Upper lobe of left lung (tissue), 6 donors: Measurements from ENCODE around the gene IQCH. TPM values are rescaled to one million over a fixed set of nuclear protein-coding genes. Genes with fewer than 3 reads are reported as not detected.

Experiments
- ATAC-seq, 2 donors: fragments of 200-7000 bp; cut with Tn5 transposase; one replicate each; pipeline ENCODE4 v1.9.1; 2022; ENCODE audit warnings: mild to moderate bottlenecking in 2 of 2, moderate library complexity in 2 of 2; ENCODE audit not compliant: low FRiP score in 2 of 2
- DNase-seq, 2 donors: peaks; one replicate each; pipeline ENCODE4 v3.0.0-alpha.2; 2019 to 2020
- H3K27ac ChIP-seq, 4 donors: fragments of 200-600 bp; sonication (generic); one replicate each; pipeline ENCODE4 v1.5.1; 2016 to 2019
- H3K27me3 ChIP-seq, 4 donors: fragments of 200-600 bp; sonication (generic); one replicate each; pipeline ENCODE4 v1.5.1; 2017 to 2019
- H3K36me3 ChIP-seq, 4 donors: fragments of 200-600 bp; sonication (generic); one replicate each; pipeline ENCODE4 v1.5.1; 2016 to 2019
- H3K4me1 ChIP-seq, 4 donors: fragments of 200-600 bp; sonication (generic); one replicate each; pipeline ENCODE4 v1.5.1; 2018 to 2019
- H3K4me3 ChIP-seq, 4 donors: fragments of 200-600 bp; sonication (generic); one replicate each; pipeline ENCODE4 v1.5.1; 2017 to 2019; ENCODE audit warnings: mild to moderate bottlenecking in 2 of 4, moderate library complexity in 1 of 4
- H3K9me3 ChIP-seq, 4 donors: fragments of 200-600 bp; sonication (generic); one replicate each; pipeline ENCODE4 v1.5.1; 2018 to 2019
- EP300 ChIP-seq, 4 donors: sonication (generic); formaldehyde crosslinking; IDR thresholded peaks; one replicate each; pipeline ENCODE4 v1.5.1; 2017; ENCODE audit warnings: antibody characterized with exemption in 4 of 4, control low read depth in 2 of 4
- POLR2A ChIP-seq, 4 donors: fragments of 450-650 bp; IDR thresholded peaks; one replicate each; pipeline ENCODE4 v1.5.1; 2016 to 2017; ENCODE audit warnings: antibody characterized with exemption in 4 of 4, mild to moderate bottlenecking in 2 of 4
- POLR2AphosphoS5 ChIP-seq, 2 donors: sonication (generic); formaldehyde crosslinking; IDR thresholded peaks; one replicate each; pipeline ENCODE4 v1.5.1; 2017; ENCODE audit warnings: antibody characterized with exemption in 2 of 2
- WGBS, 2 donors: methylation state at CpG; one replicate each; pipeline ENCODE4 v1.1.5; 2017 to 2018; 5-methylcytosine and 5-hydroxymethylcytosine counted together
- total RNA-seq, 6 donors: library from RNA; depleted of rRNA in 4 of 6; stranded (reverse); fragments of >200 nt in 4 of 6; gene quantifications; one replicate each; pipeline versions ENCODE4 v1.1.0 to v1.2.1, GENCODE V29; 2016 to 2021
- TF ChIP-seq, protein P1 (sequence below), 6 experiments: fragments of 450-650 bp in 4 of 6; fragments of 200-600 bp in 2 of 6; sonication (generic) in 2 of 6; IDR thresholded peaks; one replicate each; pipeline ENCODE4 v1.5.1; 2016 to 2019; ENCODE audit warnings: antibody characterized with exemption in 6 of 6
- donor health status: DM: no; HTN: no; CAD: no; lungs with moderate emphysema.
- donor health status: DM: no; HTN: yes; CAD: no; lungs with severe emphysema.

Gene IQCH
- total RNA-seq, 6 donors from 2014 or later = 1.0 to 18.0 (median 2.7) TPM

DNA sequence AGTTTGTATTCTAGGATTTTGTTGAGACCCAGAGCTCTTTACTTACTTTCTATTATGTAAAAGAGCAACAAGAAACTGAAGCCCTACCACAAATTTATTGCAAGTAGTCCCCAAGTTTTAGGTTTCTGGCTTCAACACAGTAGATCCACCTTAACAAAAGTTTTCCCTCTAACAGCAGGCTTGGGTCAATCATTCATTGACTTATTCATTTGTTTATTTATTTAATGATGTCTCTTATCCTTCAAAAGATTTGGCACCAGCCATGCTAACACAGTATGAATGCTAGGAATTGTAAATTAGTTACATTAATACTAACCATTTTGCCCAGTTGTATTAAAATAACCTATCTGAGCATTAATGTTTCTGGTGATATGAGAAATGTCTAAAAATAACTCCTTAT lies 88.6 kb downstream of the IQCH start:
- Histone ChIP-seq H3K4me3 (no peak overlapping the region), H3K4me1 (no peaks in the 10 kb centered on the region), H3K36me3 (no peaks in the 10 kb centered on the region), H3K27ac (no peak overlapping the region), H3K27me3 (no peaks in the 10 kb centered on the region), H3K9me3 (peaks cover 0 to 6% (median 3%) of the 10 kb centered on the region in 4 donors)
- ATAC-seq = no peak
- TF ChIP-seq, protein P1, sequence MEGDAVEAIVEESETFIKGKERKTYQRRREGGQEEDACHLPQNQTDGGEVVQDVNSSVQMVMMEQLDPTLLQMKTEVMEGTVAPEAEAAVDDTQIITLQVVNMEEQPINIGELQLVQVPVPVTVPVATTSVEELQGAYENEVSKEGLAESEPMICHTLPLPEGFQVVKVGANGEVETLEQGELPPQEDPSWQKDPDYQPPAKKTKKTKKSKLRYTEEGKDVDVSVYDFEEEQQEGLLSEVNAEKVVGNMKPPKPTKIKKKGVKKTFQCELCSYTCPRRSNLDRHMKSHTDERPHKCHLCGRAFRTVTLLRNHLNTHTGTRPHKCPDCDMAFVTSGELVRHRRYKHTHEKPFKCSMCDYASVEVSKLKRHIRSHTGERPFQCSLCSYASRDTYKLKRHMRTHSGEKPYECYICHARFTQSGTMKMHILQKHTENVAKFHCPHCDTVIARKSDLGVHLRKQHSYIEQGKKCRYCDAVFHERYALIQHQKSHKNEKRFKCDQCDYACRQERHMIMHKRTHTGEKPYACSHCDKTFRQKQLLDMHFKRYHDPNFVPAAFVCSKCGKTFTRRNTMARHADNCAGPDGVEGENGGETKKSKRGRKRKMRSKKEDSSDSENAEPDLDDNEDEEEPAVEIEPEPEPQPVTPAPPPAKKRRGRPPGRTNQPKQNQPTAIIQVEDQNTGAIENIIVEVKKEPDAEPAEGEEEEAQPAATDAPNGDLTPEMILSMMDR (IDR thresholded peaks at IDR 0.05) = no peak
- TF ChIP-seq POLR2AphosphoS5 (IDR thresholded peaks at IDR 0.05) = no peak
- TF ChIP-seq POLR2A (IDR thresholded peaks at IDR 0.05) = no peak
- TF ChIP-seq EP300 (IDR thresholded peaks at IDR 0.05) = no peak
- DNase-seq = no peak

DNA sequence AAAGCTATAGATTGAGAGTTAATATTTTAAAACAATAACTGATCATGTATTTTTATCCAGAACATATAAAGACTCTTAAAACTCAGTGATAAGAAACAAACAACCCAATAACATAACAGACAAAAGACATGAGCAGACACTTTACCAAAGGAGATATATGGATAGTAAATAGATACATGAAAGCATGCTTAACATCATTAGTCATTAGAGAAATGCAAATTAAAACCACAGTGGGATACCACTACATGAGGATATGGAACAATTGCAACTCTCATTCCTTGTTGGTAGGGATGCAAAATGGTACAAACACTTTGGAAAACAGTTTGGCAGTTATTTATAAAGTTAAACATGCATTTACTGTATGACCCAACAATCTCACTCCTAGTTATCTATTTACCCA lies 95.0 kb downstream of the IQCH start:
- no peak for ATAC-seq
- Histone ChIP-seq H3K9me3 (peaks cover 0 to 15% (median 3%) of the 10 kb centered on the region in 4 donors), H3K36me3 (no peaks in the 10 kb centered on the region), H3K27me3 (no peaks in the 10 kb centered on the region), H3K4me3 (no peak overlapping the region), H3K4me1 (no peaks in the 10 kb centered on the region), H3K27ac (no peak overlapping the region)
- TF ChIP-seq POLR2A (IDR thresholded peaks at IDR 0.05) (no peak), POLR2AphosphoS5 (IDR thresholded peaks at IDR 0.05) (no peak), EP300 (IDR thresholded peaks at IDR 0.05) (no peak)
- TF ChIP-seq, protein P1 (IDR thresholded peaks at IDR 0.05) = no peak
- no peak for DNase-seq

DNA sequence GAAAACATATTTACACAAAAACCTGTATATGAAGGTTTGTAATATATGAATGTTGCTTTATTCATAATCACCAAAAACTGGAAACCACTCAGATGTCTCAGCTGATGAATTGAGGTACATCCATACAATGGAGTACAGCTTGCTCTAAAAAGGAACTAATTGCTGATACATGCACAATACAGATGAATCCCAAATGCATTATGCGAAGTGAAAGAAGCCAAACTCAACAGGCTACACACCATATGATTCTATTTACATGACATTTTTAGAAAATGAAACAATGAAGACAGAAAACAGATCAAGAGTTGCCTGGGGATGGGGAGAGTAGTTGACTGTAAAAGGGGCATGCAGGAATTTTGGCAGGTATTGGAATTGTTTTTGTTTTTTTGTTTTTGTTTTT lies 95.5 kb downstream of the IQCH start:
- no peak for DNase-seq
- ATAC-seq = no peak
- Histone ChIP-seq H3K4me3 (no peak overlapping the region), H3K36me3 (no peaks in the 10 kb centered on the region), H3K27me3 (no peaks in the 10 kb centered on the region), H3K27ac (no peak overlapping the region), H3K9me3 (peaks cover 0 to 15% (median 3%) of the 10 kb centered on the region in 4 donors), H3K4me1 (no peaks in the 10 kb centered on the region)
- WGBS, 2 donors = 87 to 89% methylated on average over 1 of the region's 1 CpG
- TF ChIP-seq POLR2AphosphoS5 (IDR thresholded peaks at IDR 0.05) (no peak), POLR2A (IDR thresholded peaks at IDR 0.05) (no peak), EP300 (IDR thresholded peaks at IDR 0.05) (no peak)
- TF ChIP-seq, protein P1 (IDR thresholded peaks at IDR 0.05) = no peak

DNA sequence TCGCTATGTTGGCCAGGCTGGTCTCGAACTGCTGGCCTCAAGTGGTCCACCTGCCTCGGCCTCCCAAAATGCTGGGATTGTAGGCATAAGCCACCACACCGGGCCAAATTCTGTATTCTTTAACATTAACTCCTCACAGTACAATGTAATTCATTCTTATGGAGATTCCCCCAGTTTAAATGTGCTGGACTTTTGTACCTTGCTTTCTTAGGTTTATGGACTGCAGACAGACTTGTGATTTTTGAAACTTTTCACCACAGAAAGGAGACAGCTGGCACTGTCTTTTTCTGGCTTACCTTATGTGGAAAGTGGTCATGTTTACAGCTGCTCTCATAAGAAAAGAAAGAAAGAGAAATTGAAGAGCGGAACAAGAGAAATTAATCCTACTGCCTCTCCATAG lies 103.8 kb downstream of the IQCH start:
- DNase-seq (no peak), ATAC-seq (no peak)
- H3K27ac ChIP-seq = no peak overlapping the region
- no peaks in the 10 kb centered on the region for H3K36me3 ChIP-seq
- H3K27me3 ChIP-seq = no peaks in the 10 kb centered on the region
- TF ChIP-seq POLR2AphosphoS5 (IDR thresholded peaks at IDR 0.05) = no peak
- TF ChIP-seq EP300 (IDR thresholded peaks at IDR 0.05) = no peak
- no peak for TF ChIP-seq POLR2A (IDR thresholded peaks at IDR 0.05)
- TF ChIP-seq, protein P1 (IDR thresholded peaks at IDR 0.05) = no peak
- no peak overlapping the region for H3K4me3 ChIP-seq
- no peaks in the 10 kb centered on the region for H3K9me3 ChIP-seq
- WGBS, 2 donors = 95 to 96% methylated on average over 5 of the region's 5 CpGs
- no peaks in the 10 kb centered on the region for H3K4me1 ChIP-seq

DNA sequence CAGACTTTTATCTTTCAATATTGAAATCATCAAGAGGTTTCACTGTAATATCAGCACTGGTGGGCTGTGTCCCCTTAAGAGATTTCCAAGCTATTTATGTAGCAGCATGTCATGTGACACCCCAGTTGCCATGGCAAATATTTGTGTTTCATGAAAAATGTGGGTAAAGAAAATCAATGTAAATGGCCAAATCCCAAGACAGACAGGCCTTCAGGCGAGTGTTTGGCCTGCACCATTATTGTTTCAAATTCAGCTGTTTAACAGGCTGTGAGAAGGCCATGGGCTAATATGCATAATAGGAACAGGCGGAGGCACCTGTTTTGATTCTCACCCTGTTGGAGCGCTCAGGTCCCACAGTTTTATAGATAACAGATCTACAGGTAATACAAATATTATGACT lies 104.2 kb downstream of the IQCH start:
- peaks cover 0 to 1% (median 0%) of the 10 kb centered on the region in 4 donors for H3K9me3 ChIP-seq
- H3K36me3 ChIP-seq = no peaks in the 10 kb centered on the region
- TF ChIP-seq POLR2A (IDR thresholded peaks at IDR 0.05) (no peak), EP300 (IDR thresholded peaks at IDR 0.05) (no peak), POLR2AphosphoS5 (IDR thresholded peaks at IDR 0.05) (no peak)
- TF ChIP-seq, protein P1 (IDR thresholded peaks at IDR 0.05) = no peak
- ATAC-seq (no peak), DNase-seq (no peak)
- WGBS, 2 donors = 90 to 96% methylated on average over 3 of the region's 3 CpGs
- no peaks in the 10 kb centered on the region for H3K27me3 ChIP-seq
- H3K27ac ChIP-seq = no peak overlapping the region
- H3K4me3 ChIP-seq = no peak overlapping the region
- no peaks in the 10 kb centered on the region for H3K4me1 ChIP-seq
